ENCODE data around the gene PAK4. TPM values are rescaled to one million over a fixed set of nuclear protein-coding genes. Genes with fewer than 3 reads are reported as not detected.

The PAK4 gene
- total and polyA plus RNA-seq, 9 of the 15 experiments (the other 6 are each of a cell fraction or from before 2014, with no cell fraction given) = 0.21 to 33.5 (median 5.8) TPM

- no peak for TF ChIP-seq PRDM10 (IDR thresholded peaks at IDR 0.05; ENCODE audit: partially characterized antibody)
- no peak for TF ChIP-seq RFX5 (IDR thresholded peaks at IDR 0.05; ENCODE audit: low read depth, low read length)
- no peak for TF ChIP-seq IRF1 (CRISPR knock-in tag; IDR thresholded peaks at IDR 0.05; ENCODE audit: borderline replicate concordance)
- no peak for TF ChIP-seq ZZZ3 (IDR thresholded peaks at IDR 0.05)
- no peak; the same call in 1 of the 2 replicates for TF ChIP-seq HMGXB4 (CRISPR knock-in tag; IDR thresholded peaks at IDR 0.05)
- 0 out of 2 replicates have a peak, but pooled peaks have one; percentile 63 for TF ChIP-seq NBN (IDR thresholded peaks at IDR 0.05; ENCODE audit: low read depth)
- no peak for TF ChIP-seq THAP7 (CRISPR knock-in tag; IDR thresholded peaks at IDR 0.05)
- TF ChIP-seq ZNF764 (CRISPR knock-in tag; IDR thresholded peaks at IDR 0.05; ENCODE audit: low read depth) = no peak
- no peak for TF ChIP-seq ATF3 (IDR thresholded peaks at IDR 0.05)
- no peak for TF ChIP-seq ATF3 (CRISPR knock-in tag; conservative IDR thresholded peaks at IDR 0.05)
- no peak for TF ChIP-seq PHF8 (IDR thresholded peaks at IDR 0.05; ENCODE audit: borderline replicate concordance, low read length)
- TF ChIP-seq HDAC1 (IDR thresholded peaks at IDR 0.05) = peak in 1 of 2 experiments; percentile 75; a peak in 2 of 4 replicates
- TF ChIP-seq TBL1XR1 (IDR thresholded peaks at IDR 0.05; ENCODE audit: low read length in 2 of 2) = no peak
- TF ChIP-seq ZBTB34 (CRISPR knock-in tag; IDR thresholded peaks at IDR 0.05) = no peak
- TF ChIP-seq ZNF239 (CRISPR knock-in tag; IDR thresholded peaks at IDR 0.05) = no peak
- no peak for TF ChIP-seq GTF2F1 (IDR thresholded peaks at IDR 0.05; ENCODE audit: low read depth, low read length)
- peak; percentile 52 for TF ChIP-seq FOSL1 (tag; conservative IDR thresholded peaks at IDR 0.05)
These were observed 410 bp upstream of the PAK4 start (continued) for GRCh38 chr19:39125199-39125553.
